ENCODE data around the gene TBC1D26.
"Not testable (repeated sequence)": the region's sequence is repeated elsewhere in the genome, so short reads cannot be mapped to it uniquely, and the experiment has no call there.

DNA sequence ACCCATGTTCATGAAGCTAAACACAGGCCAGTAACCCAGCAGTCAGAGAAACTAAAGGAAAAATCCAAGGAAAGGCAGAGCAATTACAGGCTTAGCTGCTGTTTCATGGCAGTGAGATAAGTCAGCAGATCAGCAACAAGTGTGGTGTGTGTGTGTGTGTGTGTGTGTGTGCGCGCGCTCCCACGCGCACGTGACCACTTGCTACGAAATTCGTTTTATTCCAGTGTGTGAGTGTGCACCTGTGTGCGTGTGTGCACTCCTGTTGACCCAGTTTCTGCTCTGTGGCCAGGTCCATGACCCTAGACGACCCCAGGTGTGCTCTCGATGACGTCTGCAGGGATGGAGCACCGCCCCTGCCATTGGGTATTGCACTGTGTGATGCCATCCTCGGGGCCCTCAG lies 1.5 kb upstream of the TBC1D26 start:
- not testable (repeated sequence) for TF ChIP-seq CTCF (IDR thresholded peaks at IDR 0.05 in 4 of 5, conservative IDR thresholded peaks at IDR 0.05 in 1 of 5); POLR2A (IDR thresholded peaks at IDR 0.05)
